Activated CD8-positive, alpha-beta memory T cell treated with anti-CD3 and anti-CD28 coated beads for 1 hour (primary cell): ENCODE results near the gene VARS1.
"Not testable (repeated sequence)": the region's sequence is repeated elsewhere in the genome, so short reads cannot be mapped to it uniquely, and the experiment has no call there.

Experiments used
- DNase-seq, 2 donors: peaks; one replicate each; pipeline ENCODE4 v3.0.0-alpha.2; 2020; ENCODE audit warnings: low read depth in 1 of 2; ENCODE audit errors: extremely low read depth in 1 of 2

Gene VARS1

DNA sequence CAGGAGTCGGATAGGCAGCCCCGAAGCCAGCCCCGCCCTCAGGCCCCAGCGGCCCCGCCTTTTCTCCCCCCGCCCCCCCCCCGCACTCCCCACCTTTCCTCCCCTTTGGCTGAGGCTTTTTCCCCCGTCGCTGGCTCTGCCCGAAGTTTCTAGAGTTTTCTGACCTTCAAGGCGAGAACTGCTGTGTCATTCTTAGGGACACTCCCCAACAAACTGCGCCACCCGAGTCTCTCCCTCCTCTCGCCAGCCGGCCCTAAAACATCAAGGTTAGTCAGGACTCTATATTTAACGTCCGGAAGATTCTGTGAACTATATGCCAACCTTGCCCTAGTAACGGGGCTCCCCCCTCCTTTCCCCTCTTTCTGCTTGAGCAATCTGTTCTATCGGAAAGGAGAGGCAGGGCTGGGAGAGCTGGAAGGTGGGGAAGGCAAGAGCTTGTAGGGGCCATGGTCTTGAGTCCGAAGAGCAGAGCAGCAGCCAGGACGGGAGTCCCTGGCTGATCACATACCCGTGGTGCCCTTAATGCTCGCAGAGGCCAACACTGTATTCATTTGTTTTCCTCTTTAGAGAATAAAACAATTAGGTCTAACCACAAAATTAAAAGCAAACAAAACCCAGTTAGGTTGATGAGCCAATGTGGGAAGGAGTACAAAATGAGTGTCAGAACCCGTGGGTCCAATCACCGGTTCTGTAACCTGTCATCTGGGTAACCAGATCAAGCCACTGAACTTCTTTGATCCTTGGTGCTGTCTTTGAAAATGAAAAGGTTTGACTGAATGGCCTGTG is 26.7 kb upstream of the VARS1 start:
- DNase-seq = no peak

GRCh38 chr6:31821301-31822035 is 25.9 kb upstream of the VARS1 start:
- no peak for DNase-seq

DNA sequence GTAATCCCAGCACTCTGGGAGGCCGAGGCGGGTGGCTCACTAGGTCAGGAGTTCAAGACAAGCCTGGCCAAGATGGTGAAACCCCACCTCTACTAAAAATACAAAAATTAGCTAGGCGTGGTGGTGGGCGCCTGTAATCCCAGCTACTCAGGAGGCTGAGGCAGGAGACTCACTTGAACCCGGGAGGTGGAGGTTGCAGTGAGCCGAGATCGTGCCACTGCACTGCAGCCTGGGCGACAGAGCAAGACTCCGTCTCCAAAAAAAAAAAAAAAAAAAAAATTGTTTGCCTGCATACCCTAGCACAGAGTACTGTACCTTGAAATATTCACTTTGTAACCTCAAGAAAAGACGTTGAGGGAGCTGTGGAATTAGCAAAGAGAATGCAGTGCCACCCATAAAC is 24.8 kb upstream of the VARS1 start:
- DNase-seq = not testable (repeated sequence)

- DNase-seq = no peak
These were observed 24.3 kb upstream of the VARS1 start for GRCh38 chr6:31819871-31820299.

- not testable (repeated sequence) for DNase-seq
These were observed 22.5 kb upstream of the VARS1 start for GRCh38 chr6:31817929-31818511.

DNA sequence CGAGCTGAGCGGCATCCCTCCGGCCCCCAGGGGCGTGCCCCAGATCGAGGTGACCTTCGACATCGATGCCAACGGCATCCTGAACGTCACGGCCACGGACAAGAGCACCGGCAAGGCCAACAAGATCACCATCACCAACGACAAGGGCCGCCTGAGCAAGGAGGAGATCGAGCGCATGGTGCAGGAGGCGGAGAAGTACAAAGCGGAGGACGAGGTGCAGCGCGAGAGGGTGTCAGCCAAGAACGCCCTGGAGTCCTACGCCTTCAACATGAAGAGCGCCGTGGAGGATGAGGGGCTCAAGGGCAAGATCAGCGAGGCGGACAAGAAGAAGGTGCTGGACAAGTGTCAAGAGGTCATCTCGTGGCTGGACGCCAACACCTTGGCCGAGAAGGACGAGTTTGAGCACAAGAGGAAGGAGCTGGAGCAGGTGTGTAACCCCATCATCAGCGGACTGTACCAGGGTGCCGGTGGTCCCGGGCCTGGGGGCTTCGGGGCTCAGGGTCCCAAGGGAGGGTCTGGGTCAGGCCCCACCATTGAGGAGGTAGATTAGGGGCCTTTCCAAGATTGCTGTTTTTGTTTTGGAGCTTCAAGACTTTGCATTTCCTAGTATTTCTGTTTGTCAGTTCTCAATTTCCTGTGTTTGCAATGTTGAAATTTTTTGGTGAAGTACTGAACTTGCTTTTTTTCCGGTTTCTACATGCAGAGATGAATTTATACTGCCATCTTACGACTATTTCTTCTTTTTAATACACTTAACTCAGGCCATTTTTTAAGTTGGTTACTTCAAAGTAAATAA is 21.8 kb upstream of the VARS1 start:
- not testable (repeated sequence) for DNase-seq

DNA sequence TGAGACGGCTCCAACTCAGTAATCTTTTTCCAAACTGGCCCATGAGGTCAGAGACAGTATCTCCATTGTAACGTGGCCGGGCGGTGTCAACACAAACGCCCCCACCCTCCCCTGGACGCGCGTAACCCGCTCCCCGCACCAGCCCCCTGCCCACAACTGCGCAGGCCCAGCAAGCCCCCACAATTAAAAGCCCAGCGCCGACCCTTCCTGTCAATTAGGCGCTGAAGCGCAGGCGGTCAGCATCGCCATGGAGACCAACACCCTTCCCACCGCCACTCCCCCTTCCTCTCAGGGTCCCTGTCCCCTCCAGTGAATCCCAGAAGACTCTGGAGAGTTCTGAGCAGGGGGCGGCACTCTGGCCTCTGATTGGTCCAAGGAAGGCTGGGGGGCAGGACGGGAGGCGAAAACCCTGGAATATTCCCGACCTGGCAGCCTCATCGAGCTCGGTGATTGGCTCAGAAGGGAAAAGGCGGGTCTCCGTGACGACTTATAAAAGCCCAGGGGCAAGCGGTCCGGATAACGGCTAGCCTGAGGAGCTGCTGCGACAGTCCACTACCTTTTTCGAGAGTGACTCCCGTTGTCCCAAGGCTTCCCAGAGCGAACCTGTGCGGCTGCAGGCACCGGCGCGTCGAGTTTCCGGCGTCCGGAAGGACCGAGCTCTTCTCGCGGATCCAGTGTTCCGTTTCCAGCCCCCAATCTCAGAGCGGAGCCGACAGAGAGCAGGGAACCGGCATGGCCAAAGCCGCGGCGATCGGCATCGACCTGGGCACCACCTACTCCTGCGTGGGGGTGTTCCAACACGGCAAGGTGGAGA is 19.7 kb upstream of the VARS1 start, which contains the start of the genes HSPA1A and HSPA1L:
TSS of gene HSPA1A (plus strand) at position 519 of the 814 bp plus-strand sequence. CDS start at position 733, 214 bp downstream.
TSS of gene HSPA1L (minus strand) at position 259 of the 814 bp plus-strand sequence. CDS start 3,311 bp downstream, outside the sequence.
- DNase-seq = no peak

- no peak for DNase-seq
These were observed 19.1 kb upstream of the VARS1 start for GRCh38 chr6:31814677-31815024.

DNA sequence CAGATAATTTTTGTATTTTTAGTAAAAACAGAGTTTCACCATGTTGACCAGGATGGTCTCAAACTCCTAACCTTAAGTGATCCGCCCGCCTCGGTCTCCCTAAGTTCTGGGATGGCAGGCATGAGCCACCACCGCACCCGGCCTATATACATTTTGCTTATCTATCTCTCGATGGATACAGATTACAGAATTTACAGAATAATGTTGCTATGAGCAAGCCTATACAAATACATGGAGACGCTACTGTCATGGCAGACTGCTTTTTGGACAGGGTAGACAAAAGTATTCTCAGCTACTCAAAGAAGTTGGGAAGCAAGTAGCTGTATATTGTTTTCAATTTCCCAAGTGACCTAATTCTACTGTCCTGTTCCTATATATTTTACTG is 17.9 kb upstream of the VARS1 start:
- no peak for DNase-seq

DNA sequence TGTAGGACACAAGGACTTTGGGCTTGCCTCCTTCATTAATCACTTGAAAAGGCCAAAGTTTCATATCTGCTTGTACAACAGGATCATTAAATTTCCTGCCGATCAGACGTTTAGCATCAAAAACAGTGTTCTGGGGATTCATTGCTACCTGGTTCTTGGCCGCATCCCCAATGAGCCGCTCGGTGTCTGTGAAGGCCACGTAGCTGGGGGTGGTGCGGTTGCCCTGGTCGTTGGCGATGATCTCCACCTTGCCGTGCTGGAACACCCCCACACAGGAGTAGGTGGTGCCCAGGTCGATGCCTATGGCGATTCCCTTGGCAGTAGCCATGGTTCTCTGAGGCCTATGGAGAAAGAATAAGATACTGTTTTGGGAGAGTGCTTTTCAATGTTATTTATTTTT is 16.1 kb upstream of the VARS1 start:
- no peak for DNase-seq

GRCh38 chr6:31808599-31808998 is 13.0 kb upstream of the VARS1 start:
- not testable (repeated sequence) for DNase-seq

DNA sequence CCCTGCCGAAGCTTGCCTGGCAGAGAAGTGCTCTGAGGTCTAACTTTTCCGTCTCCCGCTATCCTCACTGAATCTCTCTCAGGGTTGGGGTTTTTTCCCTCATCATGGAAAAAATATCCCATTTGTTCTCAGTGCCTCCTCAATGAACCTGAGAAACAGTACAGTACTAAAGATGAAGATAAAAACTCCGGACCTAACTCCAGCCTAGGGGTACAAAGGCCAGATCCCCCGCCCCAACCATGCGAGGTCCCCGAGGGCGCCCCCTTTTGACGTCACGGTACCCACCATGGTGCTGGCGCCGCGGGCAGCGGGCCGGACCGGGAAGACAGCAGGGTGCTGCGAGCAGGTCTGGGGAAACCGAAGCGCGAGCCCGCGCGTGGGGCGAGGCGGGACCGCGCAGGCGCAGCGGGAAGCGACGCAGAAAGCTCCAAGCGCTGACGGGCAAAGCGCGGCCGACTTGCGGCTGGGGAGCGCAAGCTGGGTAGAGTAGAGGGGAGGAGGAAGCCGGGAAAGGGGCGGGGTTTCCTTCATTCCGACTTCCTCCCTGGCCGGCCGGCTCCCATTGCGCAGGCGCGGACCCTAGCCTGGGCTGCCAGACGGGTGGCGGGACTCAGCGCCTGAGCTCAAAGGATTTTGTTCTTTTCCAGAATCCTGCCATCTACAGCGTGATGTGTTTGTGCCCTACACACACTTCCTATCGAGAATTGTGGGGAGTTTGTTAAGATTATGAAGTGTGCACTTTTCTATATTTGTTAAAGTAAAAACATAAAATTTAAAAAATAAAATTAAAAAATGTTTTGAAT is 11.1 kb upstream of the VARS1 start, which contains the start of gene LSM2:
TSS of gene LSM2 (minus strand) at position 497 of the 803 bp plus-strand sequence. CDS start at position 288, 209 bp downstream.
- peak; percentile 90 to 92 for DNase-seq

- DNase-seq = no peak
These were observed 10.5 kb upstream of the VARS1 start for GRCh38 chr6:31805939-31806469.

DNA sequence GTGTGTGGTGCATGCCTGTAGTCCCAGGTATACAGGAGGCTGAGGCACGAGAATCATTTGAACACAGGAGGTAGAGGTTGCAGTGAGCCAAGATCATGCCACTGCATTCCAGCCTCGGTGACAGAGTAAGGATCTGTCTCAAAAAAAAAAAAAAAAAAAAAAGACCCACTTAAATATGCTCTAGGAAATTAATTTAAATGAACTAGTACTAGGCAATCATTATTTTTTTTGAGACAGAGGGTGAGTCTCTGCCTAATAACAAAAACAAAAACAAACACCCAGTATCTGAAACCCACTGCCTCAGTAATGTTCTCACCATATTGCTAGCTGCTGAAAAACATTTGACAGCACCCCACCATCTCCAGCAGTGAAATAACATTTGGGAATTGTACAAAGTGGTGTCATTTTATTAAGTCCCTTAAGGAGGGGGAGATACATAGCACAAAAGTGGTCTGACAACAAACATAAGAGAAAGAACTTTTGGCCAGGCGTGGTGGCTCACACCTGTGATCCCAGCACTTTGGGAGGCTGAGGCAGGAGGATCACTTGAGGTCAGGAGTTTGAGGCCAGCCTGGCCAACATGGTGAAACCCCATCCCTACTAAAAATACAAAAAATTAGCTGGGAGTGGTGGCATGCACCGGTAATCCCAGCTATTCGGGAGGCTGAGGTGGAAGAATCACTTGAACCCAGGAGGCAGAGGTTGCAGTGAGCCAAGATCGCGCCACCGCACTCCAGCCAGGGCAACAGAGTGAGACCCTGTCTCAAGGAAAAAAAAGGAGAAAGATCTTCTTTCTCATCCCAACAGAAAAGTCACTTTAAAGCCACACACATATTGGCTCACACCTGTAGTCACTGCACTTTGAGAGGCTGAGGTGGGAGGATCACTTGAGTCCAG is 5.7 kb upstream of the VARS1 start:
- not testable (repeated sequence) for DNase-seq

DNA sequence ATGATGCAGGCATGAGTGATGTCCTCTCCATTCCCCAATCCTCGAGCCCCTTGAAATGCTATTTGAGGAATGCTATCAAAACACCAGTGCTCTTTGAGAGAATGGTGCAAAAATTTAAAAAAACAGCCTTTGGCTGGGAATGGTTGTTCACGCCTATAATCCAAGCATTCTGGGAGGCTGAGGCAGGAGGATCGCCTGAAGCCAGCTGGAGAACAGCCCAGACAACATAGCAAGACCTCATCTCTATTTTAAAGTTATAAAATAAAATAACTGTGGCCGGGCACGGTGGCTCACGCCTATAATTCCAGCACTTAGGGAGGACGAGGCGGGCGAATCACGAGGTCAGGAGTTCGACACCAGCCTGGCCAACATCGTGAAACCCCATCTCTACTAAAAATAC is 4.2 kb upstream of the VARS1 start:
- no peak for DNase-seq

- no peak for DNase-seq
These were observed 2.0 kb upstream of the VARS1 start for GRCh38 chr6:31797588-31797987.

DNA sequence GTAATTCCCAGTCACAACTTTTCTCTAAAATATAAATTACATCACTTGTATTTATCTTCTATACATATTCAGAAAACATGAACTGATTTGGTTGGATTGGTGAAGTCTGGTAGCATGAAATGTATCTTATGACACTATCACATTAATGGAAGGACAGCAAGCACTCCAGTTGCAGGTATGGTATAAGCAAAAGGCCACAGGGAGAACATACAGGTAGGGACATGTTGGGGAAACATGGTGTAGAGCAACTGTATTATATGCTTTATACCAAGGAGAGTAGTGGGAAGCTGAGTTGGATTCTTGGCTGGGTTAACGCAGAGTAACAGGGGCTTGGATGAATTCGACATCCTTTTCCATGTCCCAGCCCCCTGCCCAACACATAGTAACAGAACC is 1.4 kb upstream of the VARS1 start:
- no peak for DNase-seq
